T follicular helper cell (primary cell): ENCODE measurements around the gene SHFL.

Source experiments
- DNase-seq: peaks from one replicate; pipeline ENCODE4 v3.0.0-alpha.2; 2020; ENCODE audit warnings: low read depth

The SHFL gene

GRCh38 chr19:10109528-10109927 is 23.4 kb downstream of the SHFL start:
- DNase-seq: no peak

GRCh38 chr19:10110076-10110971 is 24.2 kb downstream of the SHFL start:
- DNase-seq: no peak

DNA sequence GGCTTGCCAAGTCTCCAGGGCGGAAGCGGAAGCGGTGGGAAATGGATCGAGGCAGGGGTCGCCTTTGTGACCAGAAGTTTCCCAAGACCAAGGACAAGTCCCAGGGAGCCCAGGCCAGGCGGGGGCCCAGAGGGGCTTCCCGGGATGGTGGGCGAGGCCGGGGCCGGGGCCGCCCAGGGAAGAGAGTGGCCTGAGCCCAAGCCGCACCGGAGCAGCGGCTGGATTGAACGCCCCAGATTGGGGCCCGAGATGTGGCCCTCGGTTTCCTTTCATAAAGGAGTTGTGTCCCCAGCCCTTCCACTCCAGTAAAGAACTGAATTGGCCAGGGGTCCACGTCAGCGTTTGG is 24.8 kb downstream of the SHFL start:
- DNase-seq: no peak

GRCh38 chr19:10111405-10111811 is 25.3 kb downstream of the SHFL start, which contains the start of gene P2RY11:
TSS of gene P2RY11 (plus strand) at chr19:10111693. CDS start at chr19:10111722, 29 bp downstream.
- DNase-seq: no peak

DNA sequence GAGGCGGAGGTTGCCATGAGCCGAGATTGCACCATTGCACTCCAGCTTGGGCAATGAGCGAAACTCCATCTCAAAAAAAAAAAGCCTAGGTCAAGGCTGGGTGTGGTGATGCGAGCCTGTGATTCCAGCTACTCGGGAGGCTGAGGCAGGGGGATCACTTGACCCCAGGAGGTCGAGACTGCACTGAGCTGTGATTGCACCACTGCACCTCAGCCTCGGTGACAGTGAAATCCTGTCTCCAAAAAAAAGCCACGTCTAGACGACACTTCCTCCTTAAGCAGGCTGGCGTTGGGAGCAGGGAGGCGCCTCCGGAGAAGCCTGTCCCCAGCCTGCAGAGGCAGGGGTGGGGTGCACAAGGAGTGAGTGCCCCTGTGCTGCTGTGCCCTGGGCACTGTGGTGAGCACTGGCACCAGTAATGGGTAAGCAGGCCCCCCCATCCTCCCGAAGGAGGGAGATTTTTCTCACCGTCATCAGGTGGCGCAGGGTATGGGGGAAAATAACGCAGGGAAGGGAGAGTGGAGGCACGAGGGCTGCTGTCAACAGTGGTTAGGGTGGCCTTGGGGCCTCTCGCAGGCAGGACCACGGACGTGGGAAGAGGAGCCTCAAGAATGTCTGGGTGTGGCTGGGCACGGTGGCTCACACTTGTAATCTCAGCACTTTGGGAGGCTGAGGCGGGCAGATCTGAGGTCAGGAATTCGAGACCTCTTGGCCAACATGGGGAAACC is 26.1 kb downstream of the SHFL start:
- peak; percentile 46 for DNase-seq

GRCh38 chr19:10112895-10113591 is 26.9 kb downstream of the SHFL start:
- DNase-seq: peak; percentile 62

- DNase-seq: no peak
Observed at GRCh38 chr19:10113592-10113963, 27.5 kb downstream of the SHFL start.

DNA sequence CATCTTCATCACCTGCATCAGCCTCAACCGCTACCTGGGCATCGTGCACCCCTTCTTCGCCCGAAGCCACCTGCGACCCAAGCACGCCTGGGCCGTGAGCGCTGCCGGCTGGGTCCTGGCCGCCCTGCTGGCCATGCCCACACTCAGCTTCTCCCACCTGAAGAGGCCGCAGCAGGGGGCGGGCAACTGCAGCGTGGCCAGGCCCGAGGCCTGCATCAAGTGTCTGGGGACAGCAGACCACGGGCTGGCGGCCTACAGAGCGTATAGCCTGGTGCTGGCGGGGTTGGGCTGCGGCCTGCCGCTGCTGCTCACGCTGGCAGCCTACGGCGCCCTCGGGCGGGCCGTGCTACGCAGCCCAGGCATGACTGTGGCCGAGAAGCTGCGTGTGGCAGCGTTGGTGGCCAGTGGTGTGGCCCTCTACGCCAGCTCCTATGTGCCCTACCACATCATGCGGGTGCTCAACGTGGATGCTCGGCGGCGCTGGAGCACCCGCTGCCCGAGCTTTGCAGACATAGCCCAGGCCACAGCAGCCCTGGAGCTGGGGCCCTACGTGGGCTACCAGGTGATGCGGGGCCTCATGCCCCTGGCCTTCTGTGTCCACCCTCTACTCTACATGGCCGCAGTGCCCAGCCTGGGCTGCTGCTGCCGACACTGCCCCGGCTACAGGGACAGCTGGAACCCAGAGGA is 28.0 kb downstream of the SHFL start:
- DNase-seq: no peak

GRCh38 chr19:10114651-10115391 is 28.7 kb downstream of the SHFL start:
- DNase-seq: no peak

GRCh38 chr19:10115392-10116084 is 29.4 kb downstream of the SHFL start:
- no peak for DNase-seq

DNA sequence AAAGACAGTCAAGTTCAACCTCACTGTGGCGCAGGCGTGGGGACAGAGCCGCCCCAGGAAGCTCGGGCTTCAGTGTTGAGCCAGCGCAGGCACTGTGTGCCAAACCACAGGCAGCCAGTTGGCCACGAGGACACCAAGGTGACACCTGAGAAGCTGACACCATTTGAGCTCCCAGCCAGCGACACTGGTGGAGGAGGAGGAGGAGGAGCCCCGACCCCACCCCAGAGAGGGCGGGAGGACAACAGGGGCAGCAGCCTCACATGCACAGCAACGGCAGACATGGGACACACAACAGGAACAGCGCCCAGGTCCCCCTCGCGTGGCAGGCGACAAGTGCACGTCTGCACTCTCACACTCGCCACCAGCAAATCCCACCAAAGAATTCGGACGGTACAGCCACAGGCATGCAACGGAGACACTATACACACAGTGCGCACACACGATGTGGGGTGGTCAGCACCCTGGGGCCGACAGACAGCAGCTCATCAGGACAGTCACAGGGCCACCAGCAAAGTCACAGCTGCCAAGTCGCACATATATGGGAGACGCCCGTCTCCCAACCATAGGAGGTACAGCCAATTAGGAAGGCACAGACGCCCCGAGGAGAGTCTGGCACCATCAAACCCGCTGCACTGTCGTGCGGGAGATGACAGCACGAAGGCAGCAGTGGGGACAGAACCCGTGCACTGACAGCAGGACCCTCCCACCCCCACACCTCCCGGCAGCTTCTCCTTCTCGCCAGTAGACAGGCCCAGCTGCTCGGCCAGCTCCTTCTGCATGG is 30.2 kb downstream of the SHFL start:
- no peak for DNase-seq

GRCh38 chr19:10116866-10117616 is 30.9 kb downstream of the SHFL start:
- DNase-seq: no peak

DNA sequence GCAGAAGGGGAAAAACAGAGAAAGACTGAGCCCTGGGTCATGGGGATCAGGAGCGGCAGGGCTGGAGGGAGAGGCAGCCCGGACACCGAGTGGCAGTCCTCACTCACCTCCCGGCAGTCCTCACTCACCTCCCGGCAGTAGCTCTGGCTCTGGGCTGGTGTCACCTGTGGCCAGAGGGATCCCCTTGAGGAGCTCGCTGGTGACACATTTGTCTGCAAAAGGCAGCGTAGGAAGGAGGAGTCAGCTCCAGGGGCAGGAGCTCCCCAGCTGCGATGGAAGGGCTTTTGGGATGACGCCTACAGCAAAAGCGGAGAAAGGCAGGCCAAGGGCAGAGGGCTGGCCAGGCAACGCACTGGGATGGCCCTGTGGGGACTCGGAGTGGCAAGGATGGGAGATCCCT is 32.8 kb downstream of the SHFL start:
- no peak for DNase-seq

- no peak for DNase-seq
Observed at GRCh38 chr19:10120538-10121189, 34.5 kb downstream of the SHFL start.

DNA sequence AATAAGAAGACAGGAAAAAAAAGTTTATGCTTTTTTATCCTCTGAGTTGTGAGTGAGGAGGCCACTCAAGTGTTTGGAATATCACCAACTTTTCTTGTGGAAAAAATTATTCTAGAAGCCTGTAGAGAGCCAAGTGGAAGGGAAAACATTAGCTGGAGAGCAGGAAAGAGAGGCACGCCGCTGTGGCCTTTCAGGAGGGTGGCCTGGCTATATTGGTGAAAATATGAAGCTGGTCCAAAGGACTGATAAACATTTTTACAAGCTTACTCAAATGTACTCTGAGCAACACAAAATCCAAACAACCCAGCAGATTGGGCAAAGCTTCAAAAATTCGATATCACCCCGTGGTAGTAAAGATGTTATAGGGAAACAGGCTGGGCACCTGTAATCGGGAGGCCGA is 35.9 kb downstream of the SHFL start:
- no peak for DNase-seq

- no peak for DNase-seq
Observed at GRCh38 chr19:10124429-10124828, 38.3 kb downstream of the SHFL start.

DNA sequence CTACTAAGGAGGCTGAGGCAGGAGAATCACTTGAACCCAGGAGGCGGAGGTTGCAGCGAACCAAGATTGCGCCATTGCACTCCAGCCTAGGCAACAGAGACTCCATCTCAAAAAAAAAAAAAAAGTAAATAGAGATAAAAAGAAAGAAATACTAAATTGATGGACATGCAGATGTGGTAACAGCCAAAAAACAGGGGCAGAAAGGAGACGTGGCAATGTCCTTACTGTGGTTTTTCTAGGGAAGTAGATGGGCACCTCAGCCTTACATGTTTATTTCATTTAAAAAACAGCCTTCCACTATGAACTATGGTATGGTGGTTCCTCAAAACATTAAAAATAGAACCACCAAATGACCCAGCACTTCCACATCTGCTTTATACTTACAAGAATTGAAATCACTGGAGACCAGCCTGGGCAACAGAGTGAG is 40.1 kb downstream of the SHFL start:
- no peak for DNase-seq

- DNase-seq: no peak
Observed at GRCh38 chr19:10132905-10133304, 46.8 kb downstream of the SHFL start.

DNA sequence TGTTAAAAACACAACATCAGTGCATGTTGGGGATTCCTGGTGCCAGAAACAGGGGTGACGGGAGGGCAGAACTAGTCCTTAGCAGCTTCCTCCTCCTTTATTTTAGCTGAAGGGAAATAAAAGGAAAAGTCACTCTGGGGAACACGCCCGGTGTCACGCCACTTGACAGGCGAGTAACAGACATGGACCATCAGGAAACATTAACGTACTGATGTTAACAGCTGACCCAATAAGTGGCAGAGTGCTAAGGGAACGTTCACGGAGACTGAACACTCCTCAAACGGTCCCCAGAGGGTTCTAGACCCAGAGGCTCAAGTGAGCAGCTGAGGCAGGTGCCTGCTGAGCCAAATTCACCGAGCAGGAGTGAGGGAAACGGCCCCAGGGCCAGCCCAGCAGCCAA is 47.5 kb downstream of the SHFL start:
- DNase-seq: no peak
